HepG2 (cell line): Measurements from ENCODE around the gene RESP18. TPM values are rescaled to one million over a fixed set of nuclear protein-coding genes. Genes with fewer than 3 reads are reported as not detected.
A peak's percentile ranks its signal among the peaks of the same experiment; 100 is the strongest.

ENCODE experiments used
- ATF3 ChIP-seq: sonication (generic); formaldehyde crosslinking; IDR thresholded peaks from 2 replicates; pipeline ENCODE4 v1.4.0; 2020; ENCODE audit warnings: missing genetic modification reagents
- DBP ChIP-seq: sonication (generic); formaldehyde crosslinking; IDR thresholded peaks from 2 replicates; pipeline ENCODE4 v1.4.0; 2020; ENCODE audit warnings: missing genetic modification reagents; ENCODE audit errors: not compliant biosample characterization
- FOXK2 ChIP-seq: fragments of 450-650 bp; IDR thresholded peaks from 2 replicates; pipeline ENCODE4 v1.6.1; 2016
- GZF1 ChIP-seq: sonication (generic); formaldehyde crosslinking; IDR thresholded peaks from 2 replicates; pipeline ENCODE4 v1.5.1; 2020; ENCODE audit warnings: mild to moderate bottlenecking, missing genetic modification reagents
- HMGXB4 ChIP-seq, 2 experiments: sonication (generic) in 1 of 2; formaldehyde crosslinking in 1 of 2; IDR thresholded peaks; 2 replicates each; pipeline versions ENCODE4 v1.4.0 to v1.6.1; 2018 to 2020; ENCODE audit warnings: missing genetic modification reagents in 2 of 2, borderline replicate concordance in 1 of 2, low read depth in 1 of 2, mild to moderate bottlenecking in 1 of 2, missing biosample characterization in 1 of 2
- HOXA5 ChIP-seq: sonication (generic); formaldehyde crosslinking; IDR thresholded peaks from 2 replicates; pipeline ENCODE4 v1.4.0; 2020; ENCODE audit warnings: missing genetic modification reagents
- KAT8 ChIP-seq: IDR thresholded peaks from 2 replicates; pipeline ENCODE4 v1.6.1; 2016; ENCODE audit warnings: missing genetic modification reagents, missing compliant biosample characterization
- KLF13 ChIP-seq: sonication (generic); formaldehyde crosslinking; IDR thresholded peaks from 2 replicates; pipeline ENCODE4 v1.4.0; 2020; ENCODE audit warnings: mild to moderate bottlenecking, missing genetic modification reagents
- PAF1 ChIP-seq: IDR thresholded peaks from 2 replicates; pipeline ENCODE4 v1.6.1; 2016; ENCODE audit warnings: missing genetic modification reagents, missing compliant biosample characterization
- RBM39 ChIP-seq: fragments of 200-400 bp; formaldehyde crosslinking; IDR thresholded peaks from one replicate; pipeline ENCODE4 v1.6.1; 2018; ENCODE audit warnings: antibody characterized with exemption, mild to moderate bottlenecking, low read depth, low read length; ENCODE audit not compliant: poor library complexity, severe bottlenecking
- RFXAP ChIP-seq: sonication (generic); formaldehyde crosslinking; IDR thresholded peaks from 2 replicates; pipeline ENCODE4 v1.4.0; 2020; ENCODE audit warnings: missing genetic modification reagents, borderline replicate concordance
- TBX2 ChIP-seq: sonication (generic); formaldehyde crosslinking; IDR thresholded peaks from 2 replicates; pipeline ENCODE4 v1.5.0; 2020; ENCODE audit warnings: missing genetic modification reagents, mild to moderate bottlenecking, borderline replicate concordance
- THAP11 ChIP-seq: IDR thresholded peaks from 2 replicates; pipeline ENCODE4 v1.6.1; 2016; ENCODE audit warnings: missing biosample characterization, missing genetic modification reagents
- ZNF24 ChIP-seq: fragments of 450-650 bp; IDR thresholded peaks from 2 replicates; pipeline ENCODE4 v1.6.1; 2017; ENCODE audit warnings: antibody characterized with exemption, mild to moderate bottlenecking
- ZNF460 ChIP-seq: sonication (generic); formaldehyde crosslinking; IDR thresholded peaks from 2 replicates; pipeline ENCODE4 v1.5.1; 2020; ENCODE audit warnings: missing genetic modification reagents, mild to moderate bottlenecking, borderline replicate concordance
- ZNF546 ChIP-seq: sonication (generic); formaldehyde crosslinking; conservative IDR thresholded peaks from 2 replicates; pipeline ENCODE4 v1.8.1; 2023; ENCODE audit warnings: mild to moderate bottlenecking, missing genetic modification reagents
- ZNF574 ChIP-seq: sonication (generic); formaldehyde crosslinking; IDR thresholded peaks from 2 replicates; pipeline ENCODE4 v1.4.0; 2020; ENCODE audit warnings: missing genetic modification reagents
- ZNF619 ChIP-seq: sonication (generic); formaldehyde crosslinking; IDR thresholded peaks from 2 replicates; pipeline ENCODE4 v1.4.0; 2020; ENCODE audit warnings: mild to moderate bottlenecking, missing genetic modification reagents
- polyA plus RNA-seq, 8 experiments: library from polyadenylated mRNA; depleted of rRNA in 3 of 8; stranded (reverse) in 7 of 8; unstranded in 1 of 8; fragments of >200 nt; fragmentation: Illumina TruSeq in 4 of 8; extraction: Trizol in 4 of 8; gene quantifications; 2 replicates each; pipeline versions ENCODE4 v1.2.1 to v1.2.3, GENCODE V29; 2011 to 2016; ENCODE audit warnings: low read depth in 4 of 8, missing spikeins in 1 of 8, mixed read lengths in 1 of 8; ENCODE audit not compliant: insufficient read depth in 1 of 8
- total RNA-seq, 5 experiments: library from RNA; depleted of rRNA; stranded (reverse); fragments of >200 nt; fragmentation: Illumina TruSeq; extraction: Trizol; gene quantifications; 2 replicates each; pipeline ENCODE4 v1.2.3, GENCODE V29; 2016; ENCODE audit warnings: low read depth in 1 of 5

The RESP18 gene
- total and polyA plus RNA-seq, 2 of the 13 experiments (the other 11 are each of a cell fraction or from before 2014, with no cell fraction given): not detected

DNA sequence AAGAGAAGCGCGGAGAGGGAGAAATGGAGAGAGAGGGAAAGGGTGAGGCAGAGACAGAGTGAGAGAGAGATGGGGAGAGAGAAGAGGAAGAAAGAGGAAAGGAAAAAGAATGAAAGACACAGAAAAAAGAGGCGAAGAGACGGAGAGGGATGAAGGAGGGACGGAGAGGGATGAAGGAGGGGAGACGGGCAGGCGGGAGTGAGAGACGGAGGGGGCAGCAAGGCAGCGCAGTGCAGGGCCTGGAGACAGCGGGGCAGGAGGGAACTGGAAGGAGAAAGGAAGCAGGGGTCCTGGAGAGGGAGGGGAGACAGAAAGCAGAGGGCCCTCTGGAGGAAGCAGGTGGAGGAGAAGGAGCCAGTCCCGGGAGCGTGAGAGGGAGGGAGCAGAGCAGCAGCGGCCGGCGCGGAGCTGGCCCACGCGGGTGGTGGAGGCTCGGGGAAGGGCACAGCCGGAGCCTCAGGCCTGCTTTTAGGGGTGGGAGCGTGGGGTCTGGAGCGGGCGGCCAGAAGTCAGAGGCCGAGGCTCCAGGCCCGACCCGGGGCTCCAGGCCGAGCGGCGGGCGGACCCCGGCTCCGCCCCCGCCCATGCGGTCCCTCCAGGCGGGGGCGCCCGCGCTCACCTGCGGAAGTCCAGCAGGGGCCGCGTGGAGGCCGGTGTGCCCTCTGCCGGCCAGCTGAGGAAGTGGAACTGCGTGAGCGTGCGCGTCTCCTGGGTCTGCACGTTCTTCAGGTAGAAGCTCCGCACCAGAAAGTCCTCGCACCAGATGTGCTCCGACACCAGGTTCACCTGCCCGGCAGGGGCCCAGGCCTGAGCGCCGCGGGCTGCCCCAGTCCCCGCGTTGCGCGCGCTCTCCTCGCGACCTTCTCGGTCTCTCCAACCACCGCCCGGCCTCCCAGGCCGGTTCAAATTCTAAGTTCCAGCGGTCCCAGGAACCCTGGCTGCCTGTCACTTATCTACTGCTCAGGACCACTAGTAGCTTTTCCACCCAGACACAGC is 37.9 kb downstream of the RESP18 start (continued):
- TF ChIP-seq PAF1 (CRISPR knock-in tag) (no peak), HMGXB4 (CRISPR knock-in tag; IDR thresholded peaks at IDR 0.05; ENCODE audit: borderline replicate concordance in 1 of 2, low read depth in 1 of 2) (peak; percentile 100), ZNF460 (CRISPR knock-in tag) (no peak), KAT8 (CRISPR knock-in tag) (peak; percentile 83), KLF13 (no peak), ZNF546 (CRISPR knock-in tag) (0 out of 2 replicates have a peak, but pooled peaks have one; percentile 46), ZNF619 (CRISPR knock-in tag) (peak; percentile 95; the same call in 1 of the 2 replicates), GZF1 (no peak), THAP11 (CRISPR knock-in tag) (peak; percentile 85), RFXAP (CRISPR knock-in tag) (peak; percentile 69; the same call in 1 of the 2 replicates), TBX2 (CRISPR knock-in tag) (peak; percentile 87), ZNF574 (CRISPR knock-in tag) (peak; percentile 93), HOXA5 (peak; percentile 39; the same call in 1 of the 2 replicates), ATF3 (CRISPR knock-in tag) (peak; percentile 43), DBP (CRISPR knock-in tag) (no peak), RBM39 (peak; percentile 91), FOXK2 (no peak; the same call in 1 of the 2 replicates), ZNF24 (0 out of 2 replicates have a peak, but pooled peaks have one; percentile 69)
